Body of pancreas (tissue), 4 donors: ENCODE results near the gene SSC4D.

Experiments used
- CTCF ChIP-seq, 7 experiments: fragments of 450-650 bp in 4 of 7; fragments of 200-600 bp in 3 of 7; sonication (generic) in 3 of 7; IDR thresholded peaks; one replicate each; pipeline ENCODE4 v1.5.1; 2016 to 2019; ENCODE audit warnings: antibody characterized with exemption in 7 of 7
- POLR2A ChIP-seq, 3 donors: fragments of 450-650 bp; IDR thresholded peaks; one replicate each; pipeline ENCODE4 v1.6.1; 2016; ENCODE audit warnings: antibody characterized with exemption in 3 of 3, mild to moderate bottlenecking in 2 of 3

GRCh38 chr7:76354981-76355730 is 54.3 kb downstream of the SSC4D start:
- TF ChIP-seq CTCF (IDR thresholded peaks at IDR 0.05): no peak
- no peak for TF ChIP-seq POLR2A (IDR thresholded peaks at IDR 0.05)
